LNCAP (cell line): ENCODE results near the gene WTAP.

Experiments
- CTCF ChIP-seq: fragments of 450-650 bp; IDR thresholded peaks from 2 replicates; pipeline ENCODE4 v1.5.1; 2017; ENCODE audit warnings: mild to moderate bottlenecking

The WTAP gene

GRCh38 chr6:159760602-159761057, 33.3 kb downstream of the WTAP start:
- TF ChIP-seq CTCF = no peak

GRCh38 chr6:159761129-159761872, 34.0 kb downstream of the WTAP start:
- no peak for TF ChIP-seq CTCF

GRCh38 chr6:159761873-159762680, 34.8 kb downstream of the WTAP start, which contains the start of gene ACAT2:
Gene ACAT2, plus strand, starts transcription at chr6:159762045. Its CDS starts 43 bp downstream, at chr6:159762088.
- TF ChIP-seq CTCF = no peak

GRCh38 chr6:159762681-159763293, 35.5 kb downstream of the WTAP start:
- no peak for TF ChIP-seq CTCF

GRCh38 chr6:159766906-159767305, 39.6 kb downstream of the WTAP start:
- no peak for TF ChIP-seq CTCF

GRCh38 chr6:159769470-159769869, 42.2 kb downstream of the WTAP start:
- no peak for TF ChIP-seq CTCF

- TF ChIP-seq CTCF = no peak
Observed at GRCh38 chr6:159772196-159772595, 44.9 kb downstream of the WTAP start.
